Measurements from ENCODE around the gene ZCCHC7.

DNA sequence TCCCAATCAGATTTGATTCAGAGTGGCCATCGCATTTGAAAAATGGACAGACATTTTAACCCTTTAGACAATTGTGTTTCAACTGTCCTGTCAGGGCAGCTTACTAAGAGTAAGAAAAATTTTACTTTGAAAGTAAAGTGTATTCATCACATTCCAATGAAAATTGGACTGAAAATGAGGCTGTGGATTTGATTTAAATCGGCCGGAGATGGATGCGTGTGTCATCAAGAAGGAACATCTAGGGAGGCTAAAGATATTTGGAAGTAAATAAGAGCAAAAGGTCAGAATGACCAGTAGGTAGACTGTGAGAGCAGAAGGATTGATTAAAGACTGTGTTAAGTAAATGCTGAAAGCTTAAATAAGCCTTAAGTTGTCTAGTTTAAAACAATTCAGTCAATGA, 1.5 kb downstream of the ZCCHC7 start:
- TF ChIP-seq POLR2AphosphoS5 (IDR thresholded peaks at IDR 0.05; ENCODE audit: insufficient read depth, low read depth, low read length) (no peak), POLR2A (IDR thresholded peaks at IDR 0.05; ENCODE audit: low read depth, low read length) (no peak), EZH2 (IDR thresholded peaks at IDR 0.05; ENCODE audit: borderline replicate concordance, low read depth, low read length, severe bottlenecking) (no peak), JUN (IDR thresholded peaks at IDR 0.05; ENCODE audit: borderline replicate concordance, insufficient read depth, insufficient read length, low read depth) (no peak), FOS (IDR thresholded peaks at IDR 0.05; ENCODE audit: borderline replicate concordance, insufficient read depth, low read length) (no peak), MYC (IDR thresholded peaks at IDR 0.05; ENCODE audit: low read depth, low read length) (no peak), GATA2 (IDR thresholded peaks at IDR 0.05; ENCODE audit: insufficient read depth, insufficient read length, low read depth, low read length) (no peak)
- TF ChIP-seq, protein P1, sequence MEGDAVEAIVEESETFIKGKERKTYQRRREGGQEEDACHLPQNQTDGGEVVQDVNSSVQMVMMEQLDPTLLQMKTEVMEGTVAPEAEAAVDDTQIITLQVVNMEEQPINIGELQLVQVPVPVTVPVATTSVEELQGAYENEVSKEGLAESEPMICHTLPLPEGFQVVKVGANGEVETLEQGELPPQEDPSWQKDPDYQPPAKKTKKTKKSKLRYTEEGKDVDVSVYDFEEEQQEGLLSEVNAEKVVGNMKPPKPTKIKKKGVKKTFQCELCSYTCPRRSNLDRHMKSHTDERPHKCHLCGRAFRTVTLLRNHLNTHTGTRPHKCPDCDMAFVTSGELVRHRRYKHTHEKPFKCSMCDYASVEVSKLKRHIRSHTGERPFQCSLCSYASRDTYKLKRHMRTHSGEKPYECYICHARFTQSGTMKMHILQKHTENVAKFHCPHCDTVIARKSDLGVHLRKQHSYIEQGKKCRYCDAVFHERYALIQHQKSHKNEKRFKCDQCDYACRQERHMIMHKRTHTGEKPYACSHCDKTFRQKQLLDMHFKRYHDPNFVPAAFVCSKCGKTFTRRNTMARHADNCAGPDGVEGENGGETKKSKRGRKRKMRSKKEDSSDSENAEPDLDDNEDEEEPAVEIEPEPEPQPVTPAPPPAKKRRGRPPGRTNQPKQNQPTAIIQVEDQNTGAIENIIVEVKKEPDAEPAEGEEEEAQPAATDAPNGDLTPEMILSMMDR (IDR thresholded peaks at IDR 0.05; ENCODE audit: extremely low read depth in 1 of 2, insufficient read depth in 1 of 2, low read depth in 1 of 2, low read length in 2 of 2), result no peak
- TF ChIP-seq, protein P2, sequence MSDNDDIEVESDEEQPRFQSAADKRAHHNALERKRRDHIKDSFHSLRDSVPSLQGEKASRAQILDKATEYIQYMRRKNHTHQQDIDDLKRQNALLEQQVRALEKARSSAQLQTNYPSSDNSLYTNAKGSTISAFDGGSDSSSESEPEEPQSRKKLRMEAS (IDR thresholded peaks at IDR 0.05; ENCODE audit: insufficient read depth, insufficient read length), result no peak
